ENCODE measurements around the gene RPL10.

The RPL10 gene

DNA sequence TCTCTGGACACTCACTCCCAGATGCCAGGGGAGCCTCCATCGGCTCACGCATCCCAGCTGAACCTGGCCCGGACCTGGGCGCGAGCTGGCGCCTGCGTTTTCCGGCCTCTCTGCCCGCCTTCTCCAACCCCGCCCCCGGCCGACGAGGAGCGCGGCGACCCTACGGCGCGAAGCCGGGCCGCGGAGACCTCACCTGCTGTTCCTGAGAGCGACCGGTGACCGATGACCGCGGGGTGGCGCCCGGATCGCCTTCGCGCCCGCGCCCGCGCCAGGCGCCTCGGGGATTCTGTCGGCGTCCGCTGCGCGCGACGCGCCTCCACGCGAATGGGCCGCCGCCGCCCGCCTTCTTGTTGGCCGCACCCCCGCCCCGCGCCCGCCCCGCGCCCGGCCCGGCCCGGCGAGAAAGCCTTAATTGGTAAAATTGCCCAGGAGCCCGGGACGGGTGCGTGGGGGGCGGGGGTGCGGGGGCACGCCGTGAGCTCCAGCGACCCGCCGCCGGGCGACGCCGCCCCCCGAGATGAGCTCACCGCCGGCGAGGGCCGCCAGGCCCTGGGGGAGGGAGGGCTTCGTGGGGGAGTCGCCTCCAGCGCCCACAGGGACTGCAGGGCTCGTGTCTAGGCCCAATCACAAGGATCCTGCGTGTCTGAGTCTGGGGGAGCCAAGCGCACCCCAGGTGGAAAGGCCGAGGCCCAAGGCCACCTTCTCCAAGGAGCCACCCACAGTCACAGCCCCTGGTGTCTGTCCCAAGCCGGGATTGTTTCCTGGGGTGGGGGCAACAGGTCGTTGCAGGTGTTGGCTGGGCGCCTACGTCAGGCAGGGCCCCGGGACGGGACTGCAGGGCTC is 23.6 kb upstream of the RPL10 start, which contains the start of gene FLNA:
FLNA (minus strand) TSS at position 322 of the 843 bp plus-strand sequence. CDS start 3,389 bp downstream, outside the sequence.
- TF ChIP-seq, protein P1, sequence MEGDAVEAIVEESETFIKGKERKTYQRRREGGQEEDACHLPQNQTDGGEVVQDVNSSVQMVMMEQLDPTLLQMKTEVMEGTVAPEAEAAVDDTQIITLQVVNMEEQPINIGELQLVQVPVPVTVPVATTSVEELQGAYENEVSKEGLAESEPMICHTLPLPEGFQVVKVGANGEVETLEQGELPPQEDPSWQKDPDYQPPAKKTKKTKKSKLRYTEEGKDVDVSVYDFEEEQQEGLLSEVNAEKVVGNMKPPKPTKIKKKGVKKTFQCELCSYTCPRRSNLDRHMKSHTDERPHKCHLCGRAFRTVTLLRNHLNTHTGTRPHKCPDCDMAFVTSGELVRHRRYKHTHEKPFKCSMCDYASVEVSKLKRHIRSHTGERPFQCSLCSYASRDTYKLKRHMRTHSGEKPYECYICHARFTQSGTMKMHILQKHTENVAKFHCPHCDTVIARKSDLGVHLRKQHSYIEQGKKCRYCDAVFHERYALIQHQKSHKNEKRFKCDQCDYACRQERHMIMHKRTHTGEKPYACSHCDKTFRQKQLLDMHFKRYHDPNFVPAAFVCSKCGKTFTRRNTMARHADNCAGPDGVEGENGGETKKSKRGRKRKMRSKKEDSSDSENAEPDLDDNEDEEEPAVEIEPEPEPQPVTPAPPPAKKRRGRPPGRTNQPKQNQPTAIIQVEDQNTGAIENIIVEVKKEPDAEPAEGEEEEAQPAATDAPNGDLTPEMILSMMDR (IDR thresholded peaks at IDR 0.05), result peak; percentile 35

DNA sequence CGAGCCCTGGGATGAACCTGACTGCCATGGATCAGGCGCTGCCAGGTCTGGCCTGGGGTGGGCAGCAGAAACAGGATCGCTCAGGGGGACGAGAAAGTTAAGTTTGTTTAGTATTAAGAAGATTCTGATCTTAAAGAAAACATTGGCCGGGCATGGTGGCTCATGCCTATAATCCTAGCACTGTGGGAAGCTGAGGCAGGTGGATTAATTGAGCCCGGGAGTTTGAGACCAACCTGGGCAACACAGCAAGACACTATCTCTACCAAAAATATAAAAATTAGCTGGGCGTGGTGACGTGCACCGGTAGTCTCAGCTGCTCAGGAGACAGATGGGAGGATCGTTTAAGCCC is 23.0 kb upstream of the RPL10 start:
- TF ChIP-seq, protein P1 (IDR thresholded peaks at IDR 0.05), result no peak

DNA sequence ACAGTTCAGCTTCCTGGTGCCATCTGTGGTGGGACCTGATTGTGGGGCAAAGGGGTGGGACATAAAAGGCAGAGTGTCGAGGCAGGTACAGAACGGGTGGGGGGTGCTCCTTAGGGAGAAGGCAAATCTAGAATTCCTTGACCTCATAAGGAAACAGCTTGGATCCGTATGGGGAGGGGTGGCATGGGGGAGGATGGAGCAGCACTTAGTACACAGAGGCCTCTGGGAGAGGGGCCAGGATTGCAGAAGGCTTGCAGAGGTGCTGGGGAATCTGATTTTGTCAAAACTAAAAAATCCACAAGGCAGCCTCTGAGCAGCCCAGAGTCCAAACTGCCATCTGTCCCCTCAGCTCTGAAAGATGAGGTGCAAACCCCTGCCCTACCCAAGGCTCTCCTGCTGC is 21.4 kb upstream of the RPL10 start:
- TF ChIP-seq, protein P1 (IDR thresholded peaks at IDR 0.05), result no peak

DNA sequence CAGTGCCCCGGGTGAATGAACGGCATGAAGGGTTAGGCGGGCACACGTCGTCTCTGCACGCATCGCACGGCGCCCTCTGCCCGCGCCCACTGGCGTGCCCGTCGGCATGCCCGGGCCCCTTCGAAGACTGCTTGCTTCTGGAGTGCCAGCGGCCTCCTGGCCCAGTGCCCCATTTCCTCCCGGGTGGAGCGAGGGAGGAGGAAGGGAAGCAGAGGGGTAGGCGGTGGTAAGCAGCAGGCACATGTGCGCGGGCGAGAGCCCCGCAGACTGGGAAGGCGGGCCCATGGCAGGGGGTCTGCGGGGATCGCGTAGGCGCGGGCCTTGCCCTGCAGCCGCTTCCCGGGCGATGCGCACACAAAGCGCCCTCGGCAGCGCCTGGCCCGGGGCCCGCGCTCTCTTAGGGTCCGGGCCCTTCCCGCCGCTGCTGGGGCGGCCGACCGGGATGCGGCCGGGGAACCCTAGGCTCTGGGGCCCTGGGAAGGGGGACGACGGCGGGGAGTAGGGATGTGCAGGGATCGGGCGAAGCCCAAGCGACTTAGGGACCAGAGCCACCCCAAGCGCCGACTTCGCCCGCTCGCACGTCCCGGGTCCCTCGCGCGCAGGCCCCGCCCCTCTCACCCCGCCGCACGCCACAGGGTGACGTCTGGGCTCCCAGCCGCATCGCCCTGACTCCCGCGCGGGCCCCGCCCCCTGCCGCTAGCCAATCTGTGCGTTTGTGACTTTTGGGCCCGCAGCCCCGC is 19.9 kb upstream of the RPL10 start:
- TF ChIP-seq, protein P1 (IDR thresholded peaks at IDR 0.05), result no peak

DNA sequence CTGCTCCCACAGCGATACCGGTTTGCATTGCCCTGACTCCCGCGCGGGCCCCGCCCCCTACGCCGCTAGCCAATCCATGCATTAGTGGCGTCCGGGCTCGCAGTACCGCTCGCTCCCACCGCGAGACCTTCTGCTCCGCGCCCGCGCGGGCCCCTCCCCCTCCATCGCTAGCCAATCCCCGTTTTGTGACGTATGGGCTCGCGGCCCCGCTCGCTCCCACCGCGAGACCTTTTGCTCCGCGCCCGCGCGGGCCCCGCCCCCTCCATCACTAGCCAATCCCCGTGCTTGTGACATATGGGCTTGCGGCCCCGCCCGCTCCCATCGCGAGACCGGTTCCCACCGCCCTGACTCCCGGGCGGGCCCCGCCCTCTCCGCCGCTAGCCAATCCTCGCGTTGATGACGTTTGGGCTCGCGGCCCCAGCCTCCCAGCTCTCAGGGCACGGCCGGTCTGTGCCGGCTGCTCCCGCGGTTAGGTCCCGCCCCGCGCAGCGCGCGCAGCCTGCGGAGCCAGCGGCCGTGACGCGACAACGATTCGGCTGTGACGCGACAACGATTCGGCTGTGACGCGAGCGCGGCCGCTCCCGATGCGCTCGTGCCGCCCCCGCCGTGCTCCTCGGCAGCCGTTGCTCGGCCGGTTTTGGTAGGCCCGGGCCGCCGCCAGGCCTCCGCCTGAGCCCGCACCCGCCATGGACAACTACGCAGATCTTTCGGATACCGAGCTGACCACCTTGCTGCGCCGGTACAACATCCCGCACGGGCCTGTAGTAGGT is 19.2 kb upstream of the RPL10 start, which contains the start of gene EMD:
EMD (plus strand) TSS at position 497 of the 770 bp plus-strand sequence; CDS start at position 687, 190 bp downstream.
- TF ChIP-seq, protein P1 (IDR thresholded peaks at IDR 0.05), result no peak

DNA sequence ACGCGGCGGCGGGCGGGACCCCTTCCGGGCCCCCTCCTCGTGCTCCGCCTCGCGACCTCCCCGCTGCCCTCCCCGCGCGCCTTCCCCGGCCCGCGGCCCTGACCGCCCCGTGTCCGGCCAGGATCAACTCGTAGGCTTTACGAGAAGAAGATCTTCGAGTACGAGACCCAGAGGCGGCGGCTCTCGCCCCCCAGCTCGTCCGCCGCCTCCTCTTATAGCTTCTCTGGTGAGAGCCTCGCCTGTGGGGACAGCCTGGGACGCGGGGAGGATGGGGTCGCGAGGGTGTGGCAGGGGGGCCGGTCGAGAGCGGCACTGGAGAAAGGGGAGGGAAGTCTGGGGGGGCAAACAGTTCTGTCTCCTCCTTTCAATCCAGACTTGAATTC is 18.6 kb upstream of the RPL10 start:
- TF ChIP-seq, protein P1 (IDR thresholded peaks at IDR 0.05), result no peak

DNA sequence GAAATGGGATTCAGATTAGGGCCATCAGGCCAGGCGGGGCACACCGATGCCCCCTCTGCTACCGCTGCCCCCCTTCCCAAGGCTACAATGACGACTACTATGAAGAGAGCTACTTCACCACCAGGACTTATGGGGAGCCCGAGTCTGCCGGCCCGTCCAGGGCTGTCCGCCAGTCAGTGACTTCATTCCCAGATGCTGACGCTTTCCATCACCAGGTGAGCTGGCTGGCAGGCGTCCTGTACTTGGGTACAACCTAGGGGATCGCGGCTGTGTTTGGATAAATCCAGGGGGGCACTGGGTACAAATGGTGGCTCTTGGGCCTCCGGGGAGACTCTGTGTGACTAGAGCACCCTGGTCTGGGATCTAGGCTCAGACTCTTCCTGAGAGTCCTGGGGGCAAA is 18.0 kb upstream of the RPL10 start:
- TF ChIP-seq, protein P1 (IDR thresholded peaks at IDR 0.05), result no peak

Measured in LNCAP (cell line).